Ishikawa (cell line): Measurements from ENCODE around the gene ZCWPW1.

ENCODE experiments used
- CEBPB ChIP-seq: IDR thresholded peaks from 2 replicates; pipeline ENCODE4 v1.6.1; 2012
- CREB1 ChIP-seq: IDR thresholded peaks from 2 replicates; pipeline ENCODE4 v1.6.1; 2012; ENCODE audit warnings: low read depth
- EGR1 ChIP-seq: IDR thresholded peaks from 2 replicates; pipeline ENCODE4 v1.6.1; 2012
- EP300 ChIP-seq: IDR thresholded peaks from 2 replicates; pipeline ENCODE4 v1.6.1; 2012; ENCODE audit warnings: borderline replicate concordance
- FOXM1 ChIP-seq: IDR thresholded peaks from 2 replicates; pipeline ENCODE4 v1.6.1; 2012; ENCODE audit warnings: low read depth, borderline replicate concordance
- NFIC ChIP-seq: IDR thresholded peaks from 2 replicates; pipeline ENCODE4 v1.6.1; 2012
- RAD21 ChIP-seq: IDR thresholded peaks from 2 replicates; pipeline ENCODE4 v1.6.1; 2012; ENCODE audit warnings: low read depth
- TAF1 ChIP-seq: IDR thresholded peaks from 2 replicates; pipeline ENCODE4 v1.6.1; 2012; ENCODE audit warnings: low read depth, mild to moderate bottlenecking
- TCF12 ChIP-seq: IDR thresholded peaks from 2 replicates; pipeline ENCODE4 v1.6.1; 2012; ENCODE audit warnings: low read depth
- TEAD4 ChIP-seq: IDR thresholded peaks from 2 replicates; pipeline ENCODE4 v1.6.1; 2012
- YY1 ChIP-seq: IDR thresholded peaks from 2 replicates; pipeline ENCODE4 v1.6.1; 2012; ENCODE audit warnings: low read depth
- ZBTB7A ChIP-seq: IDR thresholded peaks from 2 replicates; pipeline ENCODE4 v1.6.1; 2012; ENCODE audit warnings: low read depth
- TF ChIP-seq, protein P1 (sequence below): IDR thresholded peaks from 2 replicates; pipeline ENCODE4 v1.6.1; 2012
- TF ChIP-seq, protein P2 (sequence below): IDR thresholded peaks from 2 replicates; pipeline ENCODE4 v1.6.1; 2012
- TF ChIP-seq, protein P3 (sequence below): IDR thresholded peaks from 2 replicates; pipeline ENCODE4 v1.6.1; 2012; ENCODE audit warnings: low read depth, mild to moderate bottlenecking

The ZCWPW1 gene

DNA sequence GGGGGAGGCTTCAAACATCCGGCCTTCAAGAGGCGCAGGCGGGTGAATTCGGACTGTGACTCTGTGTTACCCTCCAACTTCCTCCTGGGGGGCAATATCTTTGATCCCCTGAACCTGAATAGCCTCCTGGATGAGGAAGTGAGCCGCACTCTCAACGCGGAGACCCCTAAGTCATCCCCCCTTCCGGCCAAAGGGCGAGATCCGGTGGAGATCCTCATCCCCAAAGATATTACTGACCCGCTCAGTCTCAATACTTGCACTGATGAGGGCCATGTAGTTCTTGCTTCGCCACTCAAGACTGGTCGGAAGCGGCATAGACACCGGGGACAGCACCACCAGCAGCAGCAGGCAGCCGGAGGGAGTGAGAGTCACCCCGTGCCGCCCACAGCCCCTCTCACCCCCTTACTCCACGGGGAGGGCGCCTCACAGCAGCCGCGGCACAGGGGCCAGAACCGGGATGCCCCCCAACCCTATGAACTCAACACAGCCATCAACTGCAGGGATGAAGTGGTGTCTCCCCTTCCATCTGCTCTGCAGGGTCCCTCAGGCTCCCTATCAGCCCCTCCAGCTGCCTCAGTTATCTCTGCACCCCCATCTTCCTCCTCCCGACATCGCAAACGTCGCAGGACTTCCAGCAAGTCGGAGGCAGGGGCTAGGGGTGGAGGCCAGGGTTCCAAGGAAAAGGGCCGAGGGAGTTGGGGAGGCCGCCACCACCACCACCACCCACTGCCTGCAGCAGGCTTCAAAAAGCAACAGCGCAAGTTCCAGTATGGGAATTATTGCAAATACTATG lies 2.2 kb upstream of the ZCWPW1 start:
- TF ChIP-seq RAD21 = no peak
- TF ChIP-seq CEBPB = no peak
- no peak for TF ChIP-seq EP300
- TF ChIP-seq TEAD4 = no peak
- no peak for TF ChIP-seq EGR1
- no peak for TF ChIP-seq ZBTB7A
- TF ChIP-seq NFIC = no peak
- TF ChIP-seq, protein P1, sequence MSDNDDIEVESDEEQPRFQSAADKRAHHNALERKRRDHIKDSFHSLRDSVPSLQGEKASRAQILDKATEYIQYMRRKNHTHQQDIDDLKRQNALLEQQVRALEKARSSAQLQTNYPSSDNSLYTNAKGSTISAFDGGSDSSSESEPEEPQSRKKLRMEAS = no peak
- no peak for TF ChIP-seq YY1
- TF ChIP-seq, protein P2, sequence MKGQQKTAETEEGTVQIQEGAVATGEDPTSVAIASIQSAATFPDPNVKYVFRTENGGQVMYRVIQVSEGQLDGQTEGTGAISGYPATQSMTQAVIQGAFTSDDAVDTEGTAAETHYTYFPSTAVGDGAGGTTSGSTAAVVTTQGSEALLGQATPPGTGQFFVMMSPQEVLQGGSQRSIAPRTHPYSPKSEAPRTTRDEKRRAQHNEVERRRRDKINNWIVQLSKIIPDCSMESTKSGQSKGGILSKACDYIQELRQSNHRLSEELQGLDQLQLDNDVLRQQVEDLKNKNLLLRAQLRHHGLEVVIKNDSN = no peak
- TF ChIP-seq CREB1 = no peak
- no peak for TF ChIP-seq TCF12
- TF ChIP-seq FOXM1 = no peak

DNA sequence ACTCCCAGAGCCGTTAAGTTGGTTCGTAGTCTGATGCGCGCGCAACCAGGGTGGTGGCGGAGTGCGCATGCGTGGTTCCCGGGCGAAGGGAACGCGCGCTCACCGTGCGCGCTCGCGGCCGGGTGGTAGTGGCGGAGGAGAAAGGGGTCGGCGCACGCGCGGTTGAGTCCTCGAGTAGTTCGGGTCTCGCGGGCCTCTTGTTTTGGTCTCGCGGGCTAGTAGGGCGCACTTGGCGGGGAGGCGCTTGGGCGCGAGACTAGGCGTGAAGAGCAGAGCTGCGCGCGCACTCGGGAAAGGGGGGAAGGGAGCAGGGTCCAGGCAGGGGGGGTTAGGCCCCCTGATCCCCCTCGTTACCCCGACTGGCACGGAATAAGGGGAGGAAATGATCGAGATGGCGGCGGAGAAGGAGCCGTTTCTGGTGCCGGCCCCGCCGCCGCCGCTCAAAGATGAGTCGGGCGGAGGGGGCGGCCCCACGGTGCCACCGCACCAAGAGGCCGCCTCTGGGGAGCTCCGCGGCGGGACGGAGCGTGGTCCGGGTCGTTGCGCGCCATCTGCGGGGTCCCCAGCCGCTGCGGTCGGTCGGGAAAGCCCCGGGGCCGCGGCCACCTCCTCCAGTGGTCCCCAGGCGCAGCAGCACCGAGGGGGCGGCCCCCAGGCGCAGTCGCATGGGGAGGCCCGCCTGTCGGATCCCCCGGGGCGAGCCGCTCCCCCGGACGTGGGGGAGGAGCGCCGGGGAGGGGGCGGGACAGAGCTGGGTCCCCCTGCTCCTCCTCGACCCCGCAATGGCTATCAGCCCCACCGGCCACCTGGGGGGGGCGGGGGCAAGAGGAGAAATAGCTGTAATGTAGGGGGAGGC lies 1.4 kb upstream of the ZCWPW1 start, which contains the start of gene MEPCE:
MEPCE (plus strand) TSS at position 195 of the 856 bp plus-strand sequence; CDS start at position 383, 188 bp downstream.
- TF ChIP-seq EGR1 (0 out of 2 replicates have a peak, but pooled peaks have one; percentile 11), TAF1 (peak; percentile 63; the same call in 1 of the 2 replicates), YY1 (no peak), ZBTB7A (peak; percentile 77; the same call in 1 of the 2 replicates)
- TF ChIP-seq, protein P2 = no peak

DNA sequence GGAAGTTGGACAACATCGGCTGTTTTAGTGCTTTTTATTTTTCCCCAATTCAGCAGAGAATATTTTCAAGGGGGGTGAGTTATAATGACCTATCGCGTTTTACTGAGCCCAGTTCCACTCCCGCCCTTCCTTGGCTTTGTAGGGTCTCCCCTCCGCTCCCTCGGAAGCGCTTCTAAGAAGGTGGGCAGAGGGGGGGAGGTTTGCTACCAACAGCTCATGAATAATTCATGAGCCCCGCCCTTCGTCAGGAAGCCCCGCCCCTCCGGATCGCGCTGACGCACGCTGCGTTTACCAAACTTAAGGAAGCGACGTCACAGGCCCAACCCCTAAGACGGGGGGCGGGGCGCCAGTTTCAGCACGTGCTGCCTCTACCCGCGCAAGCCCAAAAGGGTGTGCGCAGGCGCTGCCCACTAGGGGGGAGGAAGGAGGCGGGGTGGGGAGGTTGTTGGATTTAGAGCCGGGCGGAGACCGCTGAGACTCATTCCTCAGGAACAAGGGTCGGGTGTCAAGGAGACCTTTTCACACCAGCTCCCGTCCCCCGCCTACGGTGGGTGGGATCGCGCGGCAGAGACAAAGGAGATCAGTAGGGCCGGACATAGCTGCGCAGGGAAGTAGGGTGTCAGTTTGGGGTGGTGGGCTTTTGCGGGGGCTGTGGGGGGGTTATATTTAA lies 599 bp upstream of the ZCWPW1 start:
- TF ChIP-seq CEBPB (no peak), FOXM1 (no peak; the same call in 1 of the 2 replicates), RAD21 (no peak), EGR1 (peak; percentile 11; the same call in 1 of the 2 replicates), YY1 (no peak), CREB1 (peak; percentile 67), TEAD4 (no peak), ZBTB7A (peak; percentile 77), NFIC (no peak), TCF12 (no peak; the same call in 1 of the 2 replicates), TAF1 (no peak), EP300 (no peak)
- TF ChIP-seq, protein P1 = peak; percentile 98
- TF ChIP-seq, protein P3, sequence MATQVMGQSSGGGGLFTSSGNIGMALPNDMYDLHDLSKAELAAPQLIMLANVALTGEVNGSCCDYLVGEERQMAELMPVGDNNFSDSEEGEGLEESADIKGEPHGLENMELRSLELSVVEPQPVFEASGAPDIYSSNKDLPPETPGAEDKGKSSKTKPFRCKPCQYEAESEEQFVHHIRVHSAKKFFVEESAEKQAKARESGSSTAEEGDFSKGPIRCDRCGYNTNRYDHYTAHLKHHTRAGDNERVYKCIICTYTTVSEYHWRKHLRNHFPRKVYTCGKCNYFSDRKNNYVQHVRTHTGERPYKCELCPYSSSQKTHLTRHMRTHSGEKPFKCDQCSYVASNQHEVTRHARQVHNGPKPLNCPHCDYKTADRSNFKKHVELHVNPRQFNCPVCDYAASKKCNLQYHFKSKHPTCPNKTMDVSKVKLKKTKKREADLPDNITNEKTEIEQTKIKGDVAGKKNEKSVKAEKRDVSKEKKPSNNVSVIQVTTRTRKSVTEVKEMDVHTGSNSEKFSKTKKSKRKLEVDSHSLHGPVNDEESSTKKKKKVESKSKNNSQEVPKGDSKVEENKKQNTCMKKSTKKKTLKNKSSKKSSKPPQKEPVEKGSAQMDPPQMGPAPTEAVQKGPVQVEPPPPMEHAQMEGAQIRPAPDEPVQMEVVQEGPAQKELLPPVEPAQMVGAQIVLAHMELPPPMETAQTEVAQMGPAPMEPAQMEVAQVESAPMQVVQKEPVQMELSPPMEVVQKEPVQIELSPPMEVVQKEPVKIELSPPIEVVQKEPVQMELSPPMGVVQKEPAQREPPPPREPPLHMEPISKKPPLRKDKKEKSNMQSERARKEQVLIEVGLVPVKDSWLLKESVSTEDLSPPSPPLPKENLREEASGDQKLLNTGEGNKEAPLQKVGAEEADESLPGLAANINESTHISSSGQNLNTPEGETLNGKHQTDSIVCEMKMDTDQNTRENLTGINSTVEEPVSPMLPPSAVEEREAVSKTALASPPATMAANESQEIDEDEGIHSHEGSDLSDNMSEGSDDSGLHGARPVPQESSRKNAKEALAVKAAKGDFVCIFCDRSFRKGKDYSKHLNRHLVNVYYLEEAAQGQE = no peak
- TF ChIP-seq, protein P2 = peak; percentile 91

DNA sequence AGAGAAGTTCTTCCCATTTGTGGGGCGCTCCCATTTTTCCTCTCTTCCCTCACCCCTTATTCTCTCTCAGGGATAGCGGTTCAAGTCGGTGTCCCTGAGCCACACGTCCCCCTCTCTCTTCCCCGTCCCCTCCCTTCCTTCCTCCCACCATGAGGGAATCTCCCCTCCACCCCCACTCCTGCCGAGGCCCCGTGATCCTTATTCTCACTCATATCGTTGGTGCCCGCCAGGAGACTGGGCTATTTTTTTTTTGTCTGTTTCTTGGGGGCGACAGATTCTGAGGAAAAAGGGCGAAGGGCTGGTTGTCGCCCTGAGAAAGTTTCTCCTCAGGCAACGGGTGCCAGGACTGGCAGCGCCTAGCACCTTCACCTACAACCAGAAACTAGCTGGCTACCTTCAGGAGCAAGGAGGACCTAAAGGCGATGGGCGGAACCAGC lies 723 bp downstream of the ZCWPW1 start:
- TF ChIP-seq FOXM1 (no peak), YY1 (no peak), TAF1 (no peak), ZBTB7A (no peak), NFIC (no peak), EGR1 (no peak), CEBPB (no peak), RAD21 (no peak), TEAD4 (no peak), EP300 (no peak), TCF12 (no peak), CREB1 (no peak)
- TF ChIP-seq, protein P1 = no peak
- TF ChIP-seq, protein P3 = no peak
- TF ChIP-seq, protein P2 = no peak
